ENCODE data around the gene ASRGL1. TPM values are rescaled to one million over a fixed set of nuclear protein-coding genes. Genes with fewer than 3 reads are reported as not detected.

Gene ASRGL1
- polyA plus RNA-seq, 1 of the 3 experiments (the other 2 are of a cell fraction) = 4.3 TPM

DNA sequence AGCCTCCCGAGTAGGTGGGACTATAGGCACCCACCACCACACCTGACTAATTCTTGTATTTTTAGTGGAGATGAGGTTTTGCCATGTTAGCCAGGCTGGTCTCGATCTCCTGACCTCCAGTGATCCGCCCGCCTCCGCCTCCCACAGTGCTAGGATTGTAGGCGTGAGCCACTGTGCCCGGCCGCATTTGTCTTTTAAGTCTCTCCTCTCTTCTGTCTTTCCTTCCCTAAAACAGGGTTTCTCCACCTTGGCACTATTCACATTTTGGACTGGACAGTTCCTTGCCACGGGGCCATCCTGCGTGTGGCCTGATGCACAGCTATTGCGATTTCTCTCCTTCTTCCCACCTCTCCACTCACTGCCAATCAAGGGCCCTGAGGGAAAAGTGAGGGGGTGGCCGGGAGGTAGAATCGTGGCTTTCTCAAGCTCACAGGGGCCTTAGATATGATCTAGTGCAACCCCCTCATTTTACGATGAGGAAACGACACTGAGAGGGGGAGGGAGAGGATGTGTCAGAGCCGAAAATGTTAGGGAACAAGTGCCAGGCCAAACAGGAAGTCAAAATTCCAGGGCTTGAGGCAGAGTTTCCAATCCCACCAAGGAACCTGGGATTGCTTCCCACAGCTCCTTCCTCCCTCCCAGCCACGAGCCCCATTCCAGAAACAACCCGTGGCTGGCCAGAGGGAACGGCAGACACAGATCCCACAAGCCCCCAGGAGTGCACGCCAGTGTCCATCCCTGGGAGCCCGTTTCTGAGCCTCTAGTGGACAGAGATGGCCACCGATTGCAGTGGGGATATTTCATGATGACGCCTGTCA is 102.7 kb downstream of the ASRGL1 start:
- H3K27me3 ChIP-seq (ENCODE audit: insufficient read depth) = no peaks in the 10 kb centered on the region
- no peaks in the 10 kb centered on the region for H3K9me2 ChIP-seq
- no peaks in the 10 kb centered on the region for H3K36me3 ChIP-seq (replicated peaks in 1 of 2; ENCODE audit: control insufficient read depth in 1 of 2, insufficient read depth in 2 of 2, low read length in 1 of 2)
- no peaks in the 10 kb centered on the region for H4K20me1 ChIP-seq (ENCODE audit: insufficient read depth)
- no peaks in the 10 kb centered on the region for H3K9me3 ChIP-seq
- POLR2A ChIA-PET = no interaction called here
- TF ChIP-seq, protein P1, sequence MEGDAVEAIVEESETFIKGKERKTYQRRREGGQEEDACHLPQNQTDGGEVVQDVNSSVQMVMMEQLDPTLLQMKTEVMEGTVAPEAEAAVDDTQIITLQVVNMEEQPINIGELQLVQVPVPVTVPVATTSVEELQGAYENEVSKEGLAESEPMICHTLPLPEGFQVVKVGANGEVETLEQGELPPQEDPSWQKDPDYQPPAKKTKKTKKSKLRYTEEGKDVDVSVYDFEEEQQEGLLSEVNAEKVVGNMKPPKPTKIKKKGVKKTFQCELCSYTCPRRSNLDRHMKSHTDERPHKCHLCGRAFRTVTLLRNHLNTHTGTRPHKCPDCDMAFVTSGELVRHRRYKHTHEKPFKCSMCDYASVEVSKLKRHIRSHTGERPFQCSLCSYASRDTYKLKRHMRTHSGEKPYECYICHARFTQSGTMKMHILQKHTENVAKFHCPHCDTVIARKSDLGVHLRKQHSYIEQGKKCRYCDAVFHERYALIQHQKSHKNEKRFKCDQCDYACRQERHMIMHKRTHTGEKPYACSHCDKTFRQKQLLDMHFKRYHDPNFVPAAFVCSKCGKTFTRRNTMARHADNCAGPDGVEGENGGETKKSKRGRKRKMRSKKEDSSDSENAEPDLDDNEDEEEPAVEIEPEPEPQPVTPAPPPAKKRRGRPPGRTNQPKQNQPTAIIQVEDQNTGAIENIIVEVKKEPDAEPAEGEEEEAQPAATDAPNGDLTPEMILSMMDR (IDR thresholded peaks at IDR 0.05) = peak; percentile 17; the same call in 1 of the 2 replicates
- TF ChIP-seq TAF1 (IDR thresholded peaks at IDR 0.05; ENCODE audit: borderline replicate concordance, low read depth, low read length) = no peak
- H3K9ac ChIP-seq = no peak overlapping the region
- no peaks in the 10 kb centered on the region for H3K79me2 ChIP-seq (ENCODE audit: insufficient read depth)
- H3K4me3 ChIP-seq (ENCODE audit: low read depth in 2 of 2, low read length in 1 of 2) = no peak overlapping the region
- peak overlapping the region; percentile 57 for H3K4me2 ChIP-seq
- H2AFZ ChIP-seq (ENCODE audit: low read depth) = peak overlapping the region; percentile 67
- H3K27ac ChIP-seq (ENCODE audit: low read depth in 2 of 2, low read length in 1 of 2) = peak overlapping the region in 1 of 2 experiments; percentile 62; a peak in 2 of 4 replicates
- peak; percentile 37 for DNase-seq
- WGBS (ENCODE audit: low lambda C conversion rate) = 64% methylated on average over 21 of the region's 23 CpGs
- H3K4me1 ChIP-seq (ENCODE audit: control insufficient read depth in 1 of 2, insufficient read depth in 2 of 2, low read depth in 1 of 2, low read length in 1 of 2) = peaks cover 18 to 21% of the 10 kb centered on the region in 2 experiments
- H3F3A ChIP-seq (replicated peaks; ENCODE audit: insufficient read depth) = peaks cover 4% of the 10 kb centered on the region
- CTCF ChIA-PET = interaction anchor here (0.8 to 2.4 kb wide), 5 partner anchors 10 to 103 kb away, joined by 3 to 7 read pairs (median 6); no protein-coding TSS in a partner anchor

Other genes with a start within 250 kb of the ASRGL1 start
- gene INCENP, start 213.4 kb upstream of the ASRGL1 start, polyA plus RNA-seq (2012; rRNA removed) = 14.5 and 20.1 TPM in 2 replicates
- gene SCGB1D1, start 147.2 kb upstream of the ASRGL1 start, polyA plus RNA-seq (2012; rRNA removed) = not detected in 2 replicates
- gene SCGB2A1, start 128.8 kb upstream of the ASRGL1 start, polyA plus RNA-seq (2012; rRNA removed) = not detected in 2 replicates
- not detected in 2 replicates for gene SCGB1D2, start 95.2 kb upstream of the ASRGL1 start, polyA plus RNA-seq (2012; rRNA removed)
- not detected in 2 replicates for gene SCGB2A2, start 67.3 kb upstream of the ASRGL1 start, polyA plus RNA-seq (2012; rRNA removed)
- not detected in 2 replicates for gene SCGB1D4, start 38.4 kb upstream of the ASRGL1 start, polyA plus RNA-seq (2012; rRNA removed)
- gene SCGB1A1, start 81.6 kb downstream of the ASRGL1 start, polyA plus RNA-seq (2012; rRNA removed) = not detected in 2 replicates
- 57.8 and 62.3 TPM in 2 replicates for gene AHNAK, start 209.4 kb downstream of the ASRGL1 start, polyA plus RNA-seq (2012; rRNA removed)
- gene EEF1G, start 236.4 kb downstream of the ASRGL1 start, polyA plus RNA-seq (2012; rRNA removed) = 1,853 and 2,105 TPM in 2 replicates